KOPT-K1 (cell line): ENCODE results near the gene TIRAP.

Source experiments
- H3K27ac ChIP-seq: fragments of 200-600 bp; sonication (generic); 2 replicates; pipeline ENCODE4 v1.5.1; 2016; ENCODE audit warnings: antibody characterized with exemption, mild to moderate bottlenecking, low read depth, low read length; ENCODE audit not compliant: poor library complexity, severe bottlenecking
- H3K36me3 ChIP-seq: fragments of 200-600 bp; sonication (generic); 2 replicates; pipeline ENCODE4 v1.5.1; 2017; ENCODE audit warnings: antibody characterized with exemption, mild to moderate bottlenecking, low read length, moderate library complexity; ENCODE audit not compliant: insufficient read depth
- H3K9me3 ChIP-seq: fragments of 200-600 bp; sonication (generic); 2 replicates; pipeline ENCODE4 v1.5.1; 2017; ENCODE audit warnings: antibody characterized with exemption, low read length, mild to moderate bottlenecking; ENCODE audit not compliant: insufficient read depth, poor library complexity, severe bottlenecking

TIRAP gene

DNA sequence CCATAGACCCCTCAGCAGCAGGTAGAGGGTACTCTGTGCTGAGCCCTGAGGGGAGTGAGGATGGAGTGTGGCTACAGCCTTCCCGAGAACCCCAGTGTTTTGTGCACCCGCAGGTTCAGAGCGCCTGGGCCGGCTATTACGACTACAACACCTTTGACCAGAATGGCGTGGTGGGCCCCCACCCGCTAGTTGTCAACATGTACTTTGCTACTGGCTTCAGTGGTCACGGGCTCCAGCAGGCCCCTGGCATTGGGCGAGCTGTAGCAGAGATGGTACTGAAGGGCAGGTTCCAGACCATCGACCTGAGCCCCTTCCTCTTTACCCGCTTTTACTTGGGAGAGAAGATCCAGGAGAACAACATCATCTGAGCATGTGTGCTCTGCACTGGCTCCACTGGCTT is 5.6 kb upstream of the TIRAP start:
- H3K9me3 ChIP-seq = no peaks in the 10 kb centered on the region
- H3K27ac ChIP-seq = no peak overlapping the region
- peaks cover 69% of the 10 kb centered on the region for H3K36me3 ChIP-seq

GRCh38 chr11:126277780-126278179 is 5.1 kb upstream of the TIRAP start:
- peaks cover 64% of the 10 kb centered on the region for H3K36me3 ChIP-seq
- no peaks in the 10 kb centered on the region for H3K9me3 ChIP-seq
- no peak overlapping the region for H3K27ac ChIP-seq

- Histone ChIP-seq H3K9me3 (no peaks in the 10 kb centered on the region), H3K36me3 (peaks cover 50% of the 10 kb centered on the region), H3K27ac (no peak overlapping the region)
Observed at GRCh38 chr11:126279191-126279590, 3.7 kb upstream of the TIRAP start.

GRCh38 chr11:126280595-126280994 is 2.3 kb upstream of the TIRAP start:
- H3K27ac ChIP-seq = no peak overlapping the region
- H3K36me3 ChIP-seq = peaks cover 36% of the 10 kb centered on the region
- no peaks in the 10 kb centered on the region for H3K9me3 ChIP-seq

GRCh38 chr11:126281245-126281644 is 1.6 kb upstream of the TIRAP start:
- H3K9me3 ChIP-seq = no peaks in the 10 kb centered on the region
- peaks cover 30% of the 10 kb centered on the region for H3K36me3 ChIP-seq
- no peak overlapping the region for H3K27ac ChIP-seq

DNA sequence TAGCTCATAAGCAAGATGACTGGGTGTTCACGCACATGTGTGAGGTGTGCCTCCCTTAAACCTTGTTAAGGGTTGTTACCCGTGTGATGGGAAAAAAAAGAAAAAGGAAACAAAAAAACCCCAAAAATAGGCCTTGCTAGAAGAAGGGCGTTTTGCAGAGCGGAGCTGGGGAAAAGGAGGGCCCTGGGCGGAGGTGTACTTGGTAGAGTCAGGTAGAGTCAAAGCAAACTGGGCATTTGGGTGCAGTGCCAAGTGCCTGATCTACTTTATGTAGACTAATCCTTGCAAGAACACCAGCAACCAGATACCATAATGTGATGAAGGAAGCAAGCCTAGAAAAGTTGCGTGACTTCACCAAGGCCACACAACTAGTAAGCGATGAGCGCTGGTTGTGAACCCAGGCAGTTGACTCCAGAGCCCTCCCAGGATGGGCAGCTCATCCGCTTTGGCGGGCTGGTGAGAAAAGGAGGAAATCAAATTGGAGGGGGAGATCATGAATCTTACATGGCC is 1.2 kb upstream of the TIRAP start:
- no peaks in the 10 kb centered on the region for H3K9me3 ChIP-seq
- H3K36me3 ChIP-seq = peaks cover 27% of the 10 kb centered on the region
- no peak overlapping the region for H3K27ac ChIP-seq

GRCh38 chr11:126282361-126282735 is 545 bp upstream of the TIRAP start:
- Histone ChIP-seq H3K27ac (no peak overlapping the region), H3K36me3 (peaks cover 21% of the 10 kb centered on the region)

GRCh38 chr11:126284829-126285228 is 1.9 kb downstream of the TIRAP start:
- no peaks in the 10 kb centered on the region for H3K36me3 ChIP-seq
- no peak overlapping the region for H3K27ac ChIP-seq
- no peaks in the 10 kb centered on the region for H3K9me3 ChIP-seq

More at GRCh38 chr11:126282361-126282735, 545 bp upstream of the TIRAP start:
- H3K9me3 ChIP-seq = no peaks in the 10 kb centered on the region

- no peak overlapping the region for H3K27ac ChIP-seq
- peaks cover 7% of the 10 kb centered on the region; the same call in 1 of the 2 replicates for H3K36me3 ChIP-seq
- no peaks in the 10 kb centered on the region for H3K9me3 ChIP-seq
Observed at GRCh38 chr11:126288237-126288636, 5.3 kb downstream of the TIRAP start.

DNA sequence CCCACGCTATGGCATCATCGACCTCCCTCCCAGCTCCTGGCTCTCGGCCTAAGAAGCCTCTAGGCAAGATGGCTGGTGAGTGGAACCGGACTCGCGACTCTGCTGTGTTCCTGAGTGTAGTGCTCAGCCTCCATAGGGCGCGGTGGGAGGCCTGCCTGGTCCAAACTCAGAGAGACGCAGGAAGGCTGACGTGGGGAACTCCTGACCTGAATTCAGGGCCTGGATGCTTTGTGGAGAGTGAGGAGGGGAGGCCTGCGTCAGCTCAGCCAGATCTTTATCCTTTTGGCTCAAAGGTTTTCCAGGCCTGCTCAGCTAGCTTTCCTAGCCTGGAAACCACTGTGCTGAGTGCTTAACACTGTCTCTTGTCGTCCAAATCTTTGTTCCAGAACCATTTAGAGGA is 8.0 kb downstream of the TIRAP start:
- peaks cover 18% of the 10 kb centered on the region; the same call in 1 of the 2 replicates for H3K36me3 ChIP-seq

GRCh38 chr11:126293726-126294125 is 10.8 kb downstream of the TIRAP start:
- Histone ChIP-seq H3K36me3 (peaks cover 22% of the 10 kb centered on the region; the same call in 1 of the 2 replicates), H3K27ac (no peak overlapping the region), H3K9me3 (no peaks in the 10 kb centered on the region)

More for the DNA sequence above, 8.0 kb downstream of the TIRAP start:
- no peaks in the 10 kb centered on the region for H3K9me3 ChIP-seq
- H3K27ac ChIP-seq = no peak overlapping the region

DNA sequence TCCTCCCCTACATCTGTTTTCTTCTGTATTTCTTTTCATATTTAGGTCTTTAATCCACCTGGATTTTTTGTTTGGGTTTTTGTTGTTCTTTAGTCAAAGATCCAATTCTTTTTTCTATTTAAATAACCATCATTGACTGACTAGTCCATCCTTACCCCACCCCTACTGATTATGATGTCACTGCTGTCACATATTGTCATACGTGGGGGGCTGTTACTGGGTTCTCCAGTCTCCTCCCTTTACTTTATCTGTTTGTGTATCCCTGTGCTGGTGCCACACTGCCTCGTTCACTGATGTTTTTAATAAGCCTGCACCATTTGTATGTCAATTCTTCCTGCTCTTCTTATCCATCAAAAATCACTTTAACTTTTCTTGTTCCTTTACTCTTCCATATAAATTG is 14.1 kb downstream of the TIRAP start:
- peaks cover 32% of the 10 kb centered on the region; the same call in 1 of the 2 replicates for H3K36me3 ChIP-seq
- H3K9me3 ChIP-seq = no peaks in the 10 kb centered on the region
- no peak overlapping the region for H3K27ac ChIP-seq

DNA sequence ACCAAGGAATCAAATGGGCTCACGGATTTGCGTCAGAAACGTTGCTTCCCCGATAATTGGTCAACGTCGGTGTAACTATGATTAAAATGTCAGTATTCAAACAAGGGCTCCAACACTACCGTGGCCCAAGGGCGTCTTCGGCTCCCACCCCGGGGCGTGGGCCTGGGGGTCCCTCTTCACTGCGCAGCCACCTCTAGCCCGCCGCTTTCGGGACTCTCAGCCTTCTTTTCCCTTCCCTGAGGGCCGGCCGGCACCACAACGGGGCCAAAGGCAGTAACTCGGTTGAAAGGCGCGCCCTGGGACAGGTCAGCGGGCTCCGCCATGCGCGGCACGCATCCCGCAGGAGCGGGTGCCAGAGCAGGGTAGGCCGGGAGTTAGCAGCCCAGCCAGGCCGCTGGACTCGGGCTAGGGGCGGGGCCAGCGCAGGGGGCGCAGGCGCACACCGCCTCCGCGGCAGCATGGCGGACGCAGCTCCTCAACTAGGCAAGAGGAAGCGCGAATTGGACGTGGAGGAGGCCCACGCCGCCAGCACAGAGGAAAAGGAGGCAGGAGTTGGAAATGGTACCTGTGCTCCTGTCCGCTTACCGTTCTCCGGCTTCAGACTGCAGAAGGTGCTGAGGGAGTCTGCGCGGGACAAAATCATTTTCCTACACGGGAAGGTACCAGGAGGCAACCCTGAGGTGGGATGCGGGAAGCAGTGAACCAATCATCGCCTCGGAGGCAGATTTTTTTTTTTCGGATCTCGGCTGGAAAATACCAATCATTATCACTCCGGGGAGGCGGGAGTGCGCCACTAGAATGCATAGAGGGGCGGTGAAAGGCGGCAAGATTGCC is 20.9 kb downstream of the TIRAP start, which contains the start of gene DCPS:
Gene DCPS (plus strand): TSS at position 438 of the 834 bp plus-strand sequence. CDS start 21 bp downstream, at position 459.
- no peaks in the 10 kb centered on the region for H3K9me3 ChIP-seq
- H3K27ac ChIP-seq = peak within 1 kb of the TSS; percentile 89

DNA sequence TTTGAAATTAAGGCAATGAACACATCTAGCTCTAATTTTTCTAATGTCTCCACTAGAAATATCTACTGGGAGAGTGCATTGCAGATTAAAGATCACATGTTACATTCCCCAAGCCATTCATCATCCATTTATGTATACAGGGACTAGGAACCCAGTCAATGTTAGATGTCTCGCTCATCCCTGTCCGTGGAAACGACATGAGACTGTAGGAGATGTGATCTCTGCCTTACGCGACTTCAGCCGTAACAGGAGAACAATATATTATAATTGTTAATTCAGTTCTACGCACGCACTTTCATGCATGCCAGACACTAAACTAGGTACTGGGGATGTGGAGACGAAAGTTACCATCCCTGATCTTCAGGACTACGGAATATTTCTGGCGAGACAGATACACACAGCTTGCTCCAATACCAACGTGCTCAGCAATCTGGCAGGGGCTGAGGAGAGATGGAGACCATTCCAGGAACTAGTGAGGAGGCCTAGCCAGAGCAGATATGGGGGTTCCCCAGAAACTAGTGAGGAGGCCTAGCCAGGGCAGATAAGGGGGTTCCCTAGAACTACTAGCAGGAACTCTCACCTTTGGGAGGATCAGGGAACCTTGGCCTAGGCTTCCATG is 21.7 kb downstream of the TIRAP start:
- no peaks in the 10 kb centered on the region for H3K9me3 ChIP-seq
- H3K36me3 ChIP-seq = peaks cover 15% of the 10 kb centered on the region; the same call in 1 of the 2 replicates
- peak overlapping the region; percentile 89 for H3K27ac ChIP-seq

More for the DNA sequence above, 20.9 kb downstream of the TIRAP start, which contains the start of gene DCPS:
- H3K36me3 ChIP-seq = peaks cover 19% of the 10 kb centered on the region; the same call in 1 of the 2 replicates

DNA sequence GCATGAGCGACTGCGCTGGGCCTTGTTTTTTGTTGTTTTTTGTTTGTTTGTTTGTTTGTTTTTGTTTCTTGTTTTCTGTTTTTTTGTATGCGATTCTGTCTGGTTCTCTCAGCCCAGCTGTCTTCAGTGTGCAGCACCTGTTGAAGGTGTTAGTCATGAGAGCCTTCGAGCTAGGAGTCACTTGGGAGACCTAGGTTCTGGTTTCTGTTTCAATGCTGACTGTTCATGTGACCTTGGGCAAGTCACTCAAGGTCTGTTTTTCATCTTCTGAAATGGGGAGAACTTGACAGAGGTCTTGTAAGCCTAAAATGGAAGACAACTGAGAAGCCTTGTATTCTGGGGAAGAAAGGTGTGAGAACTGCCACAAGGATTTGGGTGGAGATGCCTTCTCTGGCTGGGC is 22.8 kb downstream of the TIRAP start:
- Histone ChIP-seq H3K9me3 (no peaks in the 10 kb centered on the region), H3K36me3 (peaks cover 17% of the 10 kb centered on the region; the same call in 1 of the 2 replicates), H3K27ac (no peak overlapping the region)
